GM19023 (cell line): ENCODE results near the gene TAS2R40.
"Not testable (repeated sequence)": the region's sequence is repeated elsewhere in the genome, so short reads cannot be mapped to it uniquely, and the experiment has no call there.

Experiments
- ATAC-seq: cut with Tn5 transposase; IDR thresholded peaks from one replicate; pipeline ENCODE4 v1.9.1; 2021; ENCODE audit warnings: mild to moderate bottlenecking, moderate library complexity; ENCODE audit not compliant: unreplicated experiment

Gene TAS2R40

DNA sequence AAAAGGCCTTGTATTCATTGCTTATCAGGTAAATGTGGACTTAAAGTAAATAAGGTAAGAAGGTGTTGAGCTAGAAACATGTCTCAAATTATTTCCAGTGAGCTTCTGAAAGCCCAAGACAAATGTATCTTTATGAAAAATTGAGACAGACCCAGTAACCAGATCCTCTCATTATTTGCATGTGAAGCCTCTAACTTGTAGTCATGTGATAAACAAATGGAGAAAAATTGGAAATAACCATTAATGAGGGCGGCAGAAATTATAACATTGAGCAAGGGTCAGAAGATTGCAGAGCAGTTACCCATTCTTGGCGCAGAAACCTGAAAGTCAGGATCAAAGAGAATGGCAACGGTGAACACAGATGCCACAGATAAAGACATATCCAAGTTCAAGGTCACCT, at the start of gene TAS2R40:
Gene TAS2R40 (plus strand): TSS at position 301 of the 400 bp plus-strand sequence. CDS start 42 bp downstream, at position 343.
- no peak for ATAC-seq

DNA sequence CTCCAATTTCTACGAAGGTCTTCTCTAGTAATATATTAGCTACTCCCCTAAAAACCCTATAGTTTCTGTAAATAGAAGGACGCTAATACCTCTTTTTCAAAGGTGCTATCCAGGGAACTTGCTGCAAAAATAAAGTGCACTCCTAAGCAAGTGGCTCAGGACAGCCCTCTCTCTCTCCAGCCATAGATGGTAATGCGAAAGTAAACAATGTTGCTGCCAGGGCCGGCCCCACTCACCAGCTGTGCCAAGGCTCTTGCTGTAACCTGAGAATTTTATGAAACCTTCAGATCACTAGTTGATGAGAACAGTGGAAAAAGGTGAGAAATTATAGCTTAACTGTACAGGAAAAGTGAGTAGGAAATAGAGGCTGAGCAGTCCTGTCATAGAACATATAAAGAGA, 49.5 kb upstream of the TAS2R40 start:
- no peak for ATAC-seq

DNA sequence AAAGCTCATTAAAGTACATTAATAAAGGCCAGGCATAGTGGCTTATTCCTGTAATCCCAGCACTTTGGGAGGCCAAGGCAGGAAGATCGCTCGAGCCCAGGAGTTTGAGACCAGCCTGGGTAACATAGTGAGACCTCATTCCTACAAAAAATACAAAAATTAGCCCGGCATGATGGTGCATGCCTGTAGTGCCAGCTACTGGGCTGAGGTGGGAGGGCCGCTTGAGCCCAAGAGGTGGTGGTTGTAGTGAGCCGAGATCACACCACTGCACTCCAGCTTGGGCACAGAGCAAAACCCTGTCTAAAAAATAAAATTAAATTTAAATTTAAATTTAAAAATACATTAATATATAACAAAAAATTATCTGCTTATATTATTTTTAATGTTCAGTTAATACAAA, 45.7 kb upstream of the TAS2R40 start:
- ATAC-seq: no peak

DNA sequence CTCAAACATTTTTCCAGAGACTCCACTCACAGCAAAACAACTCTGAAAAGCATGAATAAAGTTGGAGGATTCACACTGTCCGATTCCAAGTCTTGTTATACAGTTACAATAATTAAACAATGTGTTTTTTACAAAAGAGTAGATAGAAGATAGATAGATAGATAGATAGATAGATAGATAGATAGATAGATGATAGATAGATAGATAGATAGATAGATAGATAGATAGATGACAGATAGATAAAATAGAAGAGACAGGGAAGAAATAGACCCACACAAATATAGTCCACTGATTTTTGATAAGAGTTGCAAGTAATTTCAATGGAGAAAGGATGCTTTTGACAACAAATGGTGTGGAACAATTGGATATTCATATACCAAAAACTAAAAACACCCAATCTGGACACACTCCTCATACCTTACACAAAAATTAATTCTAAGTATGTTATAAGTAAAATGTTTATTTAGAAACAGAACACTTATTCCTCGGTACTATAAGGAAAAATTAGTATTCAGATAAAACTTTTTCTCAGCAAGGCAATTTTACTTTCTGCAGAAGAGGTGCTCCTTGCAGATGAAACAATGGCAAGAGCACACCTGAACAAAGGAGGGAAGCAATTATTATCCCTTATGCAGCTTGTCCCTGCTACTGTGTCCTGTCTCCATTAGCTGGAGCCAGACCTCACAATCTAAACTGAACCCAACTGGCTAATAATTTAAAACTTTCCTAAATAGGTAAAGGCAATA, 44.3 kb upstream of the TAS2R40 start:
- no peak for ATAC-seq

DNA sequence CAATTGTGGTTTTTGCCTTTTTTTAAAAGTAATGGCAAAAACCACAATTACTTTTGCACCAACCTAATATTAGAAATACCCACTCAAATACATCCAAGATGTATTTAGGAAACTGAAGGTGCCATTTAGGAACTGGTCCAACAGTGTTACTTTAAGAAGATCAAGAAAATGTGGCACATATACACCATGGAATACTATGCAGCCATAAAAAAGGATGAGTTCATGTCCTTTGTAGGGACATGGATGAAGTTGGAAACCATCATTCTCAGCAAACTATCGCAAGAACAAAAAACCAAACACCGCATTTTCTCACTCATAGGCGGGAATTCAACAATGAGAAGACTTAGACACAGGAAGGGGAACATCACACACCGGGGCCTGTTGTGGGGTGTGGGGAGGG, 41.1 kb upstream of the TAS2R40 start:
- ATAC-seq: not testable (repeated sequence)

DNA sequence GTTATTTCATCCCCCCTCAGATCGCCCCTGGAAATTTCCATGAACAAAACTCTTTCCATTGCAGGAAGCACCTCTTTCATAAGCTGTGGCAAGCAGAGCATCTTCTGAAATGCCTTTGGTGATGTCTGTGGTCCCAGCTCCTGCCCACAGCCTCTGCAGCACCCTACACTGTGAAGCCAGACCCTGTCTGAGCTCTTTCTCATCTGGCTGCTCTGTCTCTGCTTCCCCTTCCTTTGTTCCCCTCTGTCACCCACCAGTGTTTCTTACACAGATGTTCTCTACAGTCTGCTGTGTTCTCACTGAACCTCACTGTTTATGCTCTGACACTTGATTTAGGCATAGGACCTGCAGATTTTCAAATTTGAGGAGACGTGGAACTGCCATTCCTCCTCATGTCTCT, 40.5 kb upstream of the TAS2R40 start:
- no peak for ATAC-seq

DNA sequence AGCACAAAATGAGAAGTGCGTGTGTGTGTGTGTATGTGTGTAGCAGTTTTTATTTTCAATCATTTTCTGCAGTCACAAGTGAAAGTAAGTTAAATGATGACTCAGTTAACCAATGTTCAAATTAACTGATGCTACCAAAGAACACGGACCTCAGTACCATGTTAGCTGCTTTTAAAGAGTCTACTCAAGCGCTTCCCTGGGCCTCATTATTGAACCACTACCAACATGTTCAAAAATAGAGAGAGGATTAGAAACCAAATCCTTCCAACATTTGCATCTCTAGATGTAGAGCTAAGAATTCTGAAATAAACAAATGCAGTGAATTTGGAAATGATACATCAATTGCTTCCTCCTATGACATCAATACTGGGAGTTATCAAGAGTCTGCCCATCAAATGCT, 38.8 kb upstream of the TAS2R40 start, which contains the start of gene TAS2R39:
Gene TAS2R39 (plus strand): TSS at position 396 of the 400 bp plus-strand sequence. CDS start 0 bp downstream, at position 396.
- no peak for ATAC-seq

DNA sequence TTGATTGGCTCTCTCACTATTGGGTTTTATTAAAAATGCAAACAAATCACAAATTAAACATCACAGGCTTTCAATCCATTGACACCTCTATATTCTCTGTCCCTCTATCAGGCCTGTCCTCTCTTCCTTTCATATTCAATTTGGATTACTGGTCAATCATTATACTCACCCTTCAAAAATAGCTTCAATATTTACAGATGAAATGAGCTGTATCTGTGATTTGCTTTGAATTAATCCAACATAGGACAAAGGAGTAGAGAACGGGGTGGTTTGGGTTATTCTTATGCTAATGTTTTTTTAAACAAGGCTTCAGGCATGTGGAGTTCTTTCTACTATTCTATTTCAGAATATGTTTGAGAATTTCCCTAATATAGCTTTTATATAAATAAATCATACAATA, 36.3 kb upstream of the TAS2R40 start:
- ATAC-seq: no peak

DNA sequence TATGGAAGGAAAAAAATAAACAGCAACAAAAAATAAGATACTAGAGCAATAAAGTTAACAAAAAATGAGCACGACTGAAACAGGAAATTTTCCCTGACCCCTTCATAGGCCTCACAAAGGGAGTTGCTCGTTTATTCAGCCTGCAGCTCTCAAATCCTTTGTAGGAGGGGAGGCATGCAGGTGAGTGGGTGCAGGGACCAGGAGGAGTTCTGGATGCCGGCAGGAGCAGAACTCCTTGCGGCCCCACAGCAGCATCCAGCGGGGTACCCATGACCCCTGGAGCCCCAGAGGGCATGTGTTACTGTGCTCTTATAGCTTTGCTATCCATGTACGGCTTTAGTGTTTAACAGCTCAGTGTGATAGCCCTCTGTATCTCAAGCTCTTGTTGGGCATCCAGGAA, 32.8 kb upstream of the TAS2R40 start:
- ATAC-seq: no peak

DNA sequence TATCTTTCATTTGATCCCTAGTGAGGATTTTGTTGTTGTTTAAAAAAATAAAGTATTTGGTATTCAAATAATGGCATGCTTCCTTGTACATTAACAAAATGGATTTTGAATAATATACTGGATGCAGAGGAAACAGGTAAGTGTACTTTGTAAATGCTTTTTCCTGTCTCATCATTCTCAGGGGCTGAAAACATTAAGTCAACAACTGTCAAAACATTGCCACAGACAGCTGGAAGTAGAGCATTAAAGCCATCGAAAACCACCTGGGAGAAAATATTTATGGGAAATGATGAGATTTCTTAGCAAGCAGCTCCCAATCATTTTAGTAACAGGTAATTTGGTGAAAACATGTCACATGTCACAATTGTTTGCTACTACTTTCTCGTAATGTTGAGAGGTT, 28.0 kb upstream of the TAS2R40 start:
- no peak for ATAC-seq

DNA sequence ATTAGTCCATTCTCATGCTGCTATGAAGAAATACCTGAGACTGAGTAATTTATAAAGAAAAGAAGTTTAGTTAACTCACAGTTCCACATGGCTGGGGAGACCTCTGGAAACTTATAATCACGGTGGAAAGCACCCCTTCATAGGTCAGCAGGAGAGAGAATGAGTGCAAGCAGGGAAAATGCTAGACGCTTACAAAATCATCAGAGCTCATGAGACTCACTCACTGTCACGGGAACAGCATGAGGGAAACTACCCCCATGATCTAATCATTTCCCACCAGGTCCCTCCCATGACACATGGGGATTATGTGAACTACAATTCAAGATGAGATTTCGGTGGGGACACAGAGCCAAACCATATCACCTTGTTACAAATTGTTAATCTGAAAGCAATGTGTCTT, 22.8 kb upstream of the TAS2R40 start:
- ATAC-seq: no peak

DNA sequence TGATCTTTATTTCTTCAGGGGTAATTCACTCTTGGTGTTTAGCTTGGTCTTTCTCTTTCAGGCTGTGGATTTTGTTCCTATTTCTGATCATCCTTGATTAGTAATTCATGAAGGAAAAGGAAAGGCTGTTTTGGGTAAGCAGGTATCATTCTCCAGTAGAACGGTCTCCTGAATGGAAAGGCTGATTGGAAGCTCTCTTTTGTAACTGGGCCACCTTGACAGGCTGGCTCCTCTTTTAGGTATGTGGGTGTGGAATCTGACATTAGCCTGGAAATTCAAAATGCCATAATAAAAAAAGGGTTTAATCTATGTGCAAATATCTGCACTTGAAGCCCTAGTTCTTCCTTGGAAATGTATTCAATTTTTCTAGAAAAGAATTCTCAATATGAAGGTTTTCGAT, 19.7 kb upstream of the TAS2R40 start:
- ATAC-seq: no peak

DNA sequence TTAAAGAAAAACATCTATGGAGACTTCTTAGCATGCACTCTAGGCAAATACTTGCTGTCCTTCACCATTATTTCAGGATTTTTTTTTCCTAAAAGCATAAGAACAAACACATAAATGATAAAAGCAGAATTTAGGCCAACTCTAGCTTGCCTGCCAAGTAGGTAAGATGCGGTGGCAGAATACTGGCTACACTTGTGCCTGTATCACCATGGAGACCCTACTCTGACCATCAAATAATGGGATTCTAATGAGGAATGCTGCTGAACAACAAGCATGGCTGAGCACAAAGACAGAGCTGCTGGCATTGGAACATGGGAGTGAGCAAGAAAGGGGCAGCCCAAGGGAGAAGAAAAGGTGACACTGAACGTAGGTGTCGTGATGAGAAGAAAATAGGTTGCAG, 18.5 kb upstream of the TAS2R40 start:
- no peak for ATAC-seq

DNA sequence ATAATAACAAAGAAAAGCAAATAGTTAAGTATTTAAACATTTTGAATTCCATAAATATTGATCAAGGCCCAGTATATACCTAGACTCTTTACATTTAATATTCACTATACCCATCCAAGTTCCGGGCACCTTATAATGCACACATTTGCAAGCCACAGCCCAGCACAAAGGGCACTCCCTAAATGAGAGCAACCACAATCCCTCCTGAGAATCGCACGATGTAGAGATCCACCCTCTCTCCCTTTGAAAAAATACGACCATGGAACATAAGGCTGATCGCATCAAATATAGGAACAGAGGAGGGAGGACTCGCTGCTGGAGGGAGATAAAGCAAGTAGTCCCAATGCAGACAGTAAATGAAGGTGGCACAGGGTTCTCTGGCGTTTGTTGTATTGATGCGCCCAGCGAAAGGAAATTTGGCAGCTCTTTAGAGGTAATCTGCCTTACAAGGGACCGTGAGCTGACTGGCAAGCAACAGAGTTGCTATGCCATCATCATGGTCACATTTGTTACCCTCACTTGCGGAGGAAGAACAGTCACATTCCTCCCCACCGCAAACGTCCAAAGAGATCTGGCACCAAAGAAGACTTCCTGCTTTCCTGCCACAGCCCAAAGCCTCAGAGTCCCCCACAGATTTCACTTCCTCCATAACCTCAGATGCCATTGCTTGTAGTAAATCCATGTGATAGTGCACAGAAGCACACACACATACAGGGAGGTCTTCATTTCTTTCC, 16.1 kb upstream of the TAS2R40 start:
- peak; percentile 63 for ATAC-seq

DNA sequence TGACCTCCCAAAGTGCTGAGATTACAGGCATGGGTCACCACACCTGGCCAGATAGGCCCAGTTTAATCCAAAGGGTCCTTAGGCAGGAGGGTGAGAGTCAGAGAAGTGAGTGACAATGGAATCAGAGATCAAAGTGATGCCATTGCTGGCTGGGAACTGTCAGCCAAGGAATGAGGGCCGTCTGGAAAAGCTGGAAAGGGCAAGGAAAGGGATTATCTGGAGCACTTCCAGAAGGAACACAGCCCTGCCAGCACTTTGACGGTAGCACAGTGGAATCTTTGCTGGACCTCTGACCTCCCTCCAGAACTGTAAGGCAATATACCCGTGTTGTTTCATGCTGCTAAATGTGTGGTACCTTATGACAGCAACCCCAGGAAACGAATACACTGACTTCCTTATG, 11.3 kb upstream of the TAS2R40 start:
- no peak for ATAC-seq

DNA sequence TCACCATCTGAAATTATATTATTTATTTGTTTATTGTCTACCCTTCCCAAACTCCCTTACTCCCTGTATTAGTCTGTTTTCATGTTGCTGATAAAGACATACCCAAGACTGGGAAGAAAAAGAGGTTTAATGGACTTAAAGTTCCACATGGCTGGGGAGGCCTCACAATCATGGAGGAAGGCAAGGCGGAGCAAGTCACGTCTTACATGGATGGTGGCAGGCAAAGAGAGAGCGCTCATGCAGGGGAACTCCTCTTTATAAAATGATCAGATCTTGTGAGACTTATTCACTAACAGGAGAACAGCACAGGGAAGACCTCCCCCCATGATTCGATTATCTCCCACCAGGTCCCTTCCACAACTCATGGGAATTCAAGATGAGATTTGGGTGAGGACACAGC, 8.4 kb upstream of the TAS2R40 start:
- ATAC-seq: not testable (repeated sequence)

DNA sequence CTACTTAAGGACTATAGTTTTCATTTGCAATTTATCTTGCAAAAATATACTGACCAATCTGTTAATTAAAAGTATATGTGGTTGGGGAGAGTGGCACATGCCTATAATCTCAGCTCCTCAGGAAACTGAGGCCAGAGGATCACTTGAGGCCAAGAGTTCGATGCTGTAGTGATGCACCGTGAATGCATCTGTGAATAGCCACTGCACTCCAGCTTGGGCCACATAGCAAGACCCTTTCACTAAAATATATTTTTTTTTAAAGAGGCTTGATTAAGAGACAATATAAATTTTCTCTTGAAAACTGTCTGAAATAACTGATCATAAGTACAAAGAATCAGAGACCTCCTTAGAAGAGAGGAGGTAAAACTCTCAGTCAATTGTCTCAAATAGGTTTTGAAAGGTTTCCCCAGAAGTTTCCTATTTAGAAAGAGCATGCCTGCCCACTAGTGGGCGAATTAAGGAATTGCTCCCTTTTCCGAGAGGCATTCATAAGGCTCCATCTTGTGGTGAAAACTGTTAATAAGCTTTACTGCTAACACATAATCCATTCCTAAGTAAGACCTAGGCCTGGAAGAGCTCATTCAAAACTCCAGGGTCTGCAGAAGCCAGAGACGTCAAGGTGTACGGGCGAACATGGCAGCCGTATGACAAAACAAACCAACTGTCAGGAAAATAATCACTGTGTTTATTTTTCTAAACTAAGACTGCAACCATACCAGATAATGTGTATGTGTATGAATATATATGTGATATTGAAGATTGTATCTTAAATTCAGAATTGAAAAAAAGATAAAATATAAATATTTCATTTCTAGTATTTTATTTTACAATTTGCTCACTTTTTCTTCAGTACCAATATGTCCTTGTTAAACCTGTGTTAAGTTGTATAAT, 6.8 kb upstream of the TAS2R40 start:
- ATAC-seq: peak; percentile 83

DNA sequence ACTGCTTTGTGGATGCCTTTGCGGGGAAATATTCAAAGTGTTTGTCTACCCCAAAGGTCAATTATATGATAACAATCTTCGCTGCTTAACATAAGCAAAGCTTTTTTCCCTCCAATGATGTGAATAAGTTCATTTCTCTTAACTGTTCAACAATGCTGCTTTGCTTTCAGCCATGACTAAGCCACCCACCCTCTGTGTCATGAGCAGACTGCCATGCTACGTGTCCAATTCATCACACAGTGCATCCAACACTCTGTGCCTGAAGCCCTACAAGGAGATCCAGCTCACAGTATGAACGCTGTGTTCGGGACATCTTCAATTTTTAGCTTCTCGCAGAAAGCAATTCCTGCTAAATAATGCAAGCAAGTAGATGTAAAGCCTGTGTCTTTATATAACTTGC, 5.7 kb upstream of the TAS2R40 start:
- ATAC-seq: no peak

DNA sequence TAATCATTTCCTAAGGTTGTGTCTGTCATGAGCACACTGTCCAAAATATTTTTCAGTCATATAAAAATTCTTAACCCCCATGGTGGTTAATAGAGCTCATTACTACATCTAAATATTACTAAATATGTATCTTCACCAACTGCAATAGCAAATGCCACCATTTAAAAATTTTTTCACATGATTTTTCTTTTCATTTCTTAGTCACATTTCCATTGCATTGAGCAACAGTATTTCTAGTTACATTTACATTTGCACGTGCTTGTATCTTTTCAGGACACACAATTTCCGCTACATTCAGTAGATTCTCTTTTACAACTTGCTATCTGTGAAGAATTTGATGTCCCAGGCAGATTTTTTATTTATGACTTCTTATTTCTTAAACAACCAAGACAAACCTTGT, 5.2 kb upstream of the TAS2R40 start:
- ATAC-seq: no peak

DNA sequence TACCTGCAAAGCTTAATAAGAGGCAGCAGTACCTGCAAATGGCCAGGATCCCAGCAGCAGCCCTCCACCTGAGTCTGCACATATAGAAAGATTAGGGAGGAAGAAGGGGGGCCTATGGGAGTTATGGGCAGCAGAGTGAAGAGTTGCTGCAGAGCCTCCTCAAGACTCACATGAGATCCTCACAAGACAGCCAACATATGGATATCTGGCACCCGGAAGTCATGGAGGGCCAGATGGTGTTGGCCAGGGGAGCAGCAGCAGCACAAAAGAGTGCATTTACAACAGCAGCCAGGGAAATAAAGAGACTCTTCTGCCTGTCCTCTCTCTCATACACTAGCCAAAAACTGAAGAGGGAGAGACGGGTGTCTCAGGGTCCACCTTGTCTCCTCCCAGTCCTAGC, 4.0 kb upstream of the TAS2R40 start:
- no peak for ATAC-seq

DNA sequence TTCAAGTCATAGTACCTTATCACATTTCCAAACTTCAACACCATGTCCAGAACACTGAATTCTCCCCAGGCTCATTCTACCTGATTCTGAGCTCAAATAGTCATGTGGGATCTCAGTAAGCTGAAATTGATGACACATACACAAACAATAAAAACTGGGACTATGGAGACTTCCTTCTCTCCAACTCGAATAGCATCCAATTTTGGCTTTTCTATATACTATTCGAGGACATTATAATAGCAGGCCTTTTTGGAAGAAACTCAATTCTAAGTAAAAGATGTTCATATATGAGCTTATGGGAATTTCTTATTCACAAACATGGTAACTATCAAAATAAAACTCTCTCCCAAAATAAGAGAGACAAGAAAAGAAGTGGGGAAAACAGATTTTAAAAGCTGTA, 551 bp upstream of the TAS2R40 start:
- no peak for ATAC-seq
